Nephron (organoid): ENCODE results near the gene MAPK13.
"Not testable (repeated sequence)": the region's sequence is repeated elsewhere in the genome, so short reads cannot be mapped to it uniquely, and the experiment has no call there.

ENCODE experiments used
- H3K27ac Mint-ChIP-seq, 3 experiments: 2 replicates each; pipeline ENCODE4 v1.8.0; 2020; ENCODE audit warnings: mixed read lengths in 3 of 3, mild to moderate bottlenecking in 2 of 3, moderate library complexity in 1 of 3
- H3K27me3 Mint-ChIP-seq: 2 replicates; pipeline ENCODE4 v1.8.0; 2021; ENCODE audit warnings: low read depth, mild to moderate bottlenecking, moderate library complexity, mixed read lengths
- H3K36me3 Mint-ChIP-seq: 2 replicates; pipeline ENCODE4 v1.8.0; 2020; ENCODE audit warnings: low read depth, mixed read lengths
- H3K4me1 Mint-ChIP-seq: 2 replicates; pipeline ENCODE4 v1.8.0; 2020; ENCODE audit warnings: mixed read lengths
- H3K4me3 Mint-ChIP-seq, 3 experiments: 2 replicates each; pipeline ENCODE4 v1.8.0; 2020; ENCODE audit warnings: mild to moderate bottlenecking in 3 of 3, mixed read lengths in 3 of 3, moderate library complexity in 2 of 3
- H3K9me3 Mint-ChIP-seq: 2 replicates; pipeline ENCODE4 v1.8.0; 2020; ENCODE audit warnings: mixed read lengths
- CTCF ChIP-seq, 3 experiments: fragments of 200-600 bp; sonication (generic); IDR thresholded peaks; one replicate each; pipeline ENCODE4 v1.5.0; 2021; ENCODE audit warnings: antibody characterized with exemption in 3 of 3; ENCODE audit not compliant: unreplicated experiment in 3 of 3

MAPK13 gene

GRCh38 chr6:36129941-36130666, at the start of gene MAPK13:
Gene MAPK13 (plus strand): TSS chr6:36130513. CDS start chr6:36130583, 70 bp downstream.
- Mint-ChIP-seq H3K36me3 (no peaks in the 10 kb centered on the region), H3K27me3 (peaks cover 12% of the 10 kb centered on the region), H3K4me3 (peak within 1 kb of the TSS; percentile 70 to 82 (median 76)), H3K27ac (peak within 1 kb of the TSS; percentile 70 to 95 (median 86)), H3K4me1 (peaks cover 37% of the 10 kb centered on the region), H3K9me3 (no peaks in the 10 kb centered on the region)
- TF ChIP-seq CTCF (IDR thresholded peaks at IDR 0.05; ENCODE audit: unreplicated experiment in 3 of 3): no peak

GRCh38 chr6:36082318-36082717, 48.0 kb upstream of the MAPK13 start:
- peaks cover 48% of the 10 kb centered on the region for H3K9me3 Mint-ChIP-seq
- H3K27ac Mint-ChIP-seq: no peak overlapping the region
- no peak for TF ChIP-seq CTCF (IDR thresholded peaks at IDR 0.05; ENCODE audit: unreplicated experiment in 3 of 3)
- peaks cover under 1% of the 10 kb centered on the region for H3K4me1 Mint-ChIP-seq
- no peaks in the 10 kb centered on the region for H3K27me3 Mint-ChIP-seq
- H3K4me3 Mint-ChIP-seq: no peak overlapping the region
- H3K36me3 Mint-ChIP-seq: peaks cover 93% of the 10 kb centered on the region

GRCh38 chr6:36083446-36083845, 46.9 kb upstream of the MAPK13 start:
- Mint-ChIP-seq H3K36me3 (peaks cover 97% of the 10 kb centered on the region), H3K4me1 (no peaks in the 10 kb centered on the region), H3K27me3 (no peaks in the 10 kb centered on the region), H3K9me3 (peaks cover 56% of the 10 kb centered on the region), H3K4me3 (no peak overlapping the region), H3K27ac (no peak overlapping the region)
- no peak for TF ChIP-seq CTCF (IDR thresholded peaks at IDR 0.05; ENCODE audit: unreplicated experiment in 3 of 3)

- not testable (repeated sequence) for H3K27ac Mint-ChIP-seq, H3K27me3 Mint-ChIP-seq, H3K4me1 Mint-ChIP-seq, H3K4me3 Mint-ChIP-seq
- Mint-ChIP-seq H3K36me3 (peaks cover 65% of the 10 kb centered on the region), H3K9me3 (peaks cover 40% of the 10 kb centered on the region)
Observed at GRCh38 chr6:36088204-36088603, 42.1 kb upstream of the MAPK13 start.

- H3K36me3 Mint-ChIP-seq: peaks cover 56% of the 10 kb centered on the region
- H3K4me1 Mint-ChIP-seq: no peaks in the 10 kb centered on the region
- peaks cover 36% of the 10 kb centered on the region for H3K9me3 Mint-ChIP-seq
- TF ChIP-seq CTCF (IDR thresholded peaks at IDR 0.05; ENCODE audit: unreplicated experiment in 3 of 3): no peak
- no peaks in the 10 kb centered on the region for H3K27me3 Mint-ChIP-seq
- no peak overlapping the region for H3K4me3 Mint-ChIP-seq
- H3K27ac Mint-ChIP-seq: no peak overlapping the region
Observed at GRCh38 chr6:36089048-36089447, 41.3 kb upstream of the MAPK13 start.

GRCh38 chr6:36094238-36094637, 36.1 kb upstream of the MAPK13 start:
- no peaks in the 10 kb centered on the region for H3K9me3 Mint-ChIP-seq
- H3K27me3 Mint-ChIP-seq: no peaks in the 10 kb centered on the region
- peak overlapping the region in 1 of 3 experiments; percentile 47 for H3K27ac Mint-ChIP-seq
- H3K36me3 Mint-ChIP-seq: peaks cover 9% of the 10 kb centered on the region
- peaks cover 26% of the 10 kb centered on the region for H3K4me1 Mint-ChIP-seq
- TF ChIP-seq CTCF (IDR thresholded peaks at IDR 0.05; ENCODE audit: unreplicated experiment in 3 of 3): no peak
- no peak overlapping the region for H3K4me3 Mint-ChIP-seq
